22Rv1 (cell line): ENCODE data around the gene CTNNA1.

Experiments used
- H3K27ac ChIP-seq: fragments of 450-650 bp; 2 replicates; pipeline ENCODE4 v1.5.1; 2017
- ZFX ChIP-seq: fragments of 450-650 bp; IDR thresholded peaks from 2 replicates; pipeline ENCODE4 v1.6.1; 2017; ENCODE audit warnings: antibody characterized with exemption, borderline replicate concordance
- TF ChIP-seq, protein P1 (sequence below): fragments of 450-650 bp; IDR thresholded peaks from 2 replicates; pipeline ENCODE4 v1.5.1; 2017; ENCODE audit warnings: mild to moderate bottlenecking

The CTNNA1 gene

DNA sequence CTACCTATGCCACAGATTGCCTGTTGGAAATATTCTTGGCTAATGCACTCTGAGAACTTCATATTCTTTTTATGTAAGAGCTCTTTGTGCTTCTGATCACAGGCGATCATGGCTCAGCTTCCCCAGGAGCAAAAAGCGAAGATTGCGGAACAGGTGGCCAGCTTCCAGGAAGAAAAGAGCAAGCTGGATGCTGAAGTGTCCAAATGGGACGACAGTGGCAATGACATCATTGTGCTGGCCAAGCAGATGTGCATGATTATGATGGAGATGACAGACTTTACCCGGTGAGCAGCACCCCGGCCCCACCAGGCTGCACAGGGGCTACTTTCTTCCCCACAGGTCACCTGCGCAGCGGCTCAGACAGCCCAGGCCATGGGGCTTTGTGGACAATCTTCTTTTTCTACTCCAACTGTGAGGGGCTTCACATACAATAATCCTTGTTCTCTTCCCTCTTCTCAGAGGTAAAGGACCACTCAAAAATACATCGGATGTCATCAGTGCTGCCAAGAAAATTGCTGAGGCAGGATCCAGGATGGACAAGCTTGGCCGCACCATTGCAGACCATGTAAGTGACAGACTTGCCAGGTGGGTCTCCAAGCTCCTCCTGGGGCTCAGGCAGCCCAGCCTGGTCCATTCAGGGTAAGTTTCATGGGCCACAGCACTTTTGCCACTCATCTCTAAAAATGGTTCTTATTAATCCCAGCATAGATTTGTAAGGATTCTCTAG lies 177.3 kb downstream of the CTNNA1 start:
- no peak overlapping the region for H3K27ac ChIP-seq
- TF ChIP-seq, protein P1, sequence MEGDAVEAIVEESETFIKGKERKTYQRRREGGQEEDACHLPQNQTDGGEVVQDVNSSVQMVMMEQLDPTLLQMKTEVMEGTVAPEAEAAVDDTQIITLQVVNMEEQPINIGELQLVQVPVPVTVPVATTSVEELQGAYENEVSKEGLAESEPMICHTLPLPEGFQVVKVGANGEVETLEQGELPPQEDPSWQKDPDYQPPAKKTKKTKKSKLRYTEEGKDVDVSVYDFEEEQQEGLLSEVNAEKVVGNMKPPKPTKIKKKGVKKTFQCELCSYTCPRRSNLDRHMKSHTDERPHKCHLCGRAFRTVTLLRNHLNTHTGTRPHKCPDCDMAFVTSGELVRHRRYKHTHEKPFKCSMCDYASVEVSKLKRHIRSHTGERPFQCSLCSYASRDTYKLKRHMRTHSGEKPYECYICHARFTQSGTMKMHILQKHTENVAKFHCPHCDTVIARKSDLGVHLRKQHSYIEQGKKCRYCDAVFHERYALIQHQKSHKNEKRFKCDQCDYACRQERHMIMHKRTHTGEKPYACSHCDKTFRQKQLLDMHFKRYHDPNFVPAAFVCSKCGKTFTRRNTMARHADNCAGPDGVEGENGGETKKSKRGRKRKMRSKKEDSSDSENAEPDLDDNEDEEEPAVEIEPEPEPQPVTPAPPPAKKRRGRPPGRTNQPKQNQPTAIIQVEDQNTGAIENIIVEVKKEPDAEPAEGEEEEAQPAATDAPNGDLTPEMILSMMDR: no peak
- TF ChIP-seq ZFX: no peak

DNA sequence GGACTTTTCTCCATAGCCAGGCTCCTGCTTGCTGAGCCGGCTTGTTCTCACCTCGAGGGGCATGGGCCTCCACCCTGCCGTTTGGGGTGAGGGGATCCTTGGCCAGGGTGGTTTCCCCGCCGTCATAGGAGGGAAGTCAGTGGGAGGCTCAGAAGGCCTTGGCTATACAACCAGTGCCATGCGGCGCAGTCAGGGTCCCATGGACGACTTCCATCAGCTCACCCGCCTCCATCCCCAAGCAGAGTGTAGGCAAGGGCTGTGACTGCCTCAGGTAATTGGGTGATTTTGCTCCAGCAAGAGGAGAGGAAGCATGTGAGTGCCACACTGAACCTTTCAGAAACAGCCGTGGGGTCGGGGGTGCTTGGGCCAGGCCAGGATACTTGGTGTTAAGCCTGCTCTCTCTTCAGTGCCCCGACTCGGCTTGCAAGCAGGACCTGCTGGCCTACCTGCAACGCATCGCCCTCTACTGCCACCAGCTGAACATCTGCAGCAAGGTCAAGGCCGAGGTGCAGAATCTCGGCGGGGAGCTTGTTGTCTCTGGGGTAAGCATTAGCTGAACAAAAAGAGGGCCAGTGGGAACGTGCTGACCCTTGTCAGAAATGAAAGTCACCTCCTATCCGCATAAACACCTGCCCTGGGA lies 179.1 kb downstream of the CTNNA1 start:
- no peak overlapping the region for H3K27ac ChIP-seq
- no peak for TF ChIP-seq ZFX
- TF ChIP-seq, protein P1: peak; percentile 13; the same call in 1 of the 2 replicates

- TF ChIP-seq ZFX: no peak
- TF ChIP-seq, protein P1: no peak
- H3K27ac ChIP-seq: no peak overlapping the region
Measured at GRCh38 chr5:138933522-138934290, 180.5 kb downstream of the CTNNA1 start.

GRCh38 chr5:138934971-138935370 lies 181.7 kb downstream of the CTNNA1 start:
- H3K27ac ChIP-seq: no peak overlapping the region
- TF ChIP-seq, protein P1: no peak
- no peak for TF ChIP-seq ZFX

DNA sequence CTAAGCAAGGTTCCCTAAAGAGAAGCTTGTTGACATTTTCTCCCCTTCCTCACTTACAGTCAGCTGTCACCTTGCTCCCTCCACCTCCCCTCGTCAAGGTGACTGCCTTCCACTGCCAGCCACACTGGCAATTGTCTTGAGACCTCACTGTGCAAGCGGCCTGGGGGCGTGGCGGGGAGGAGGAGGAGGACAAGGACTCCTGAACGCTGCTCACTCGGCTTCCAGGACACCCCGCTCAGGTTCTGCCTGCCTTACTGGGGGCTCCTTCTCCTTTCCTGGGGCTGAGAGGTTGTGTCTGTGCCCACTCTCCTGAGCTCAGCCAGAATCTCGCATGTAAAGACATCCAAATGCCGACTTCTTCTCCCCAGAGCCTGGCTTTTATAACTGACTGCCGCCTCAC lies 182.2 kb downstream of the CTNNA1 start:
- no peak overlapping the region for H3K27ac ChIP-seq
- TF ChIP-seq ZFX: no peak
- TF ChIP-seq, protein P1: no peak

DNA sequence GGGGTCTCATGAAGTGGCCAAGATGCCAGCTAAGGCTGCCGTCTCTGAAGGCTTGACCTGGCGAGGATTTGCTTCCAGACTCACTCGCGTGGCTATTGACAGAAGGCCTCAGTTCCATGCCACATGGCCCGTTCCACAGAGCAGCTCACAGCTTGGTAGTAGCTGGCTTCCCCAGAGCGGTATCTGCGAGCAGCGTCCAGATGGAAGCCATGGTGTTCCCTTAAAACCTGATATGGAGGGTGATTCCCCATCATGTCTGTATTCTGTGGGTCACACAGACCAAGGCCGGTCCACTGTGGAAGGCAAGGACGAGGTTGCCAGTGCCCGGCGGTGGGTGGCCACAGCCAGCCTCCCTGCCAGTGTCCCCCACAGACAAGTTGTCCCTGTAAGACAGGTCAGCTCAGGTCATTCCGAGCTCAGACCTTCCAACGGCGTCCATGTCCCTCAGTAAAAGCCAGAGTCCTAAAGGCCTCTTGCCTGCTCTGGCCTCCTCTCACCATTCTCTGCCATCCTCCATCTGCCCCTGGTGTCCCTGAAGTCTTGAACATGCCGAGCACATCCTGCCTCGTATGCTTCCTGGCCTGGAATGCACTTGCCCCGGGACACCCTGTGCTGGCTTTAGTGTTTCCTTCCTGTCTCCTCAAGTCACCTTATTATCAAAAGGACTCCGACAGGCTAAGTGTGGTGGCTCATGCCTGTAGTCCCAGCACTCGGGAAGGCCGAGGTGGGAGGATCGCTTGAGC lies 183.2 kb downstream of the CTNNA1 start:
- TF ChIP-seq ZFX: no peak
- TF ChIP-seq, protein P1: no peak
- no peak overlapping the region for H3K27ac ChIP-seq
